Neural cell (in vitro differentiated cells): ENCODE data around the gene WBP4. TPM values are rescaled to one million over a fixed set of nuclear protein-coding genes. Genes with fewer than 3 reads are reported as not detected.

Experiments used
- H2AFZ ChIP-seq: fragments of 200-600, 300-800 bp; sonication (generic), shearing (Covaris generic); 2 replicates; pipeline ENCODE4 v1.6.0; 2014; ENCODE audit warnings: low read depth, mild to moderate bottlenecking, antibody characterized with exemption, low read length, moderate library complexity
- H3F3A ChIP-seq: fragments of 200-600 bp; shearing (Covaris generic); 2 replicates; pipeline ENCODE4 v1.6.1; 2016; ENCODE audit warnings: mild to moderate bottlenecking, moderate library complexity, mixed read lengths, antibody characterized with exemption, low read length; ENCODE audit not compliant: insufficient read depth, poor library complexity, severe bottlenecking
- H3K27ac ChIP-seq: fragments of 200-600, 300-800 bp; sonication (generic), shearing (Covaris generic); 2 replicates; pipeline ENCODE4 v1.5.1; 2014; ENCODE audit warnings: mild to moderate bottlenecking, low read length, moderate library complexity
- H3K27me3 ChIP-seq: fragments of 300-800, 200-600 bp; sonication (generic), shearing (Covaris generic); 2 replicates; pipeline ENCODE4 v1.6.0; 2014; ENCODE audit warnings: mild to moderate bottlenecking, low read depth, low read length, moderate library complexity; ENCODE audit not compliant: insufficient read depth
- H3K36me3 ChIP-seq: fragments of 300-800, 200-600 bp; sonication (generic), shearing (Covaris generic); 2 replicates; pipeline ENCODE4 v1.5.1; 2014; ENCODE audit warnings: mild to moderate bottlenecking, antibody characterized with exemption, low read length, moderate library complexity; ENCODE audit not compliant: insufficient read depth
- H3K4me2 ChIP-seq: fragments of 300-800, 200-600 bp; sonication (generic), shearing (Covaris generic); 2 replicates; pipeline ENCODE4 v1.6.0; 2014; ENCODE audit warnings: mild to moderate bottlenecking, low read length
- H3K4me3 ChIP-seq: fragments of 300-800, 200-600 bp; sonication (generic), shearing (Covaris generic); 2 replicates; pipeline ENCODE4 v1.5.1; 2014; ENCODE audit warnings: mild to moderate bottlenecking, low read length, moderate library complexity
- H3K79me2 ChIP-seq: fragments of 200-600 bp; shearing (Covaris generic); replicated peaks from 2 replicates; pipeline ENCODE4 v1.6.0; 2014; ENCODE audit warnings: mild to moderate bottlenecking, low read length, moderate library complexity; ENCODE audit not compliant: insufficient read depth
- H3K9ac ChIP-seq: fragments of 300-800, 200-600 bp; sonication (generic), shearing (Covaris generic); 2 replicates; pipeline ENCODE4 v1.6.1; 2016; ENCODE audit warnings: mild to moderate bottlenecking, low read length, mixed read lengths
- H3K9me2 ChIP-seq: fragments of 200-600 bp; shearing (Covaris generic); 2 replicates; pipeline ENCODE4 v1.6.1; 2016; ENCODE audit warnings: mild to moderate bottlenecking, low read length, mixed read lengths; ENCODE audit not compliant: insufficient read depth
- H3K9me3 ChIP-seq: fragments of 200-600, 300-800 bp; sonication (generic), shearing (Covaris generic); 2 replicates; pipeline ENCODE4 v1.6.1; 2016; ENCODE audit warnings: mild to moderate bottlenecking, mixed run types, low read length, moderate library complexity, mixed read lengths
- H4K20me1 ChIP-seq: fragments of 200-600 bp; shearing (Covaris generic); 2 replicates; pipeline ENCODE4 v1.6.1; 2016; ENCODE audit warnings: mild to moderate bottlenecking, mixed run types; ENCODE audit not compliant: insufficient read depth
- CTCF ChIP-seq: fragments of 450-650 bp; IDR thresholded peaks from 2 replicates; pipeline ENCODE4 v1.5.1; 2014; ENCODE audit warnings: antibody characterized with exemption, mild to moderate bottlenecking, moderate library complexity; ENCODE audit not compliant: poor library complexity, severe bottlenecking
- EP300 ChIP-seq: fragments of 450-650 bp; conservative IDR thresholded peaks from 2 replicates; pipeline ENCODE4 v1.6.1; 2014; ENCODE audit warnings: antibody characterized with exemption, mild to moderate bottlenecking, moderate library complexity; ENCODE audit not compliant: poor library complexity, severe bottlenecking
- EZH2 ChIP-seq: fragments of 200-600, 300-800 bp; shearing (Covaris generic), sonication (generic); IDR thresholded peaks from 2 replicates; pipeline ENCODE4 v1.6.1; 2014; ENCODE audit warnings: antibody characterized with exemption, low read length, borderline replicate concordance, mild to moderate bottlenecking; ENCODE audit not compliant: insufficient read depth, poor library complexity, severe bottlenecking
- MXI1 ChIP-seq: fragments of 450-650 bp; conservative IDR thresholded peaks from 2 replicates; pipeline ENCODE4 v1.6.1; 2014; ENCODE audit warnings: antibody characterized with exemption, mild to moderate bottlenecking; ENCODE audit not compliant: poor library complexity, severe bottlenecking
- POLR2AphosphoS5 ChIP-seq: IDR thresholded peaks from 2 replicates; pipeline ENCODE4 v1.6.1; 2012
- RAD21 ChIP-seq: fragments of 450-650 bp; conservative IDR thresholded peaks from 2 replicates; pipeline ENCODE4 v1.6.1; 2014; ENCODE audit warnings: antibody characterized with exemption, mild to moderate bottlenecking, moderate library complexity
- SMC3 ChIP-seq: fragments of 450-650 bp; conservative IDR thresholded peaks from 2 replicates; pipeline ENCODE4 v1.6.1; 2014; ENCODE audit warnings: antibody characterized with exemption, mild to moderate bottlenecking, moderate library complexity; ENCODE audit not compliant: poor library complexity
- TAF1 ChIP-seq: IDR thresholded peaks from 2 replicates; pipeline ENCODE4 v1.6.1; 2012; ENCODE audit warnings: low read depth
- polyA plus RNA-seq: library from polyadenylated mRNA; depleted of rRNA; stranded (reverse); fragments of >200 nt; gene quantifications from 2 replicates; pipeline ENCODE4 v1.2.3, GENCODE V29; 2014
- TF ChIP-seq, protein P1 (sequence below): IDR thresholded peaks from 2 replicates; pipeline ENCODE4 v1.6.1; 2012; ENCODE audit warnings: borderline replicate concordance

The WBP4 gene
- polyA plus RNA-seq, 1 donor from 2014 or later: 19.0 TPM

DNA sequence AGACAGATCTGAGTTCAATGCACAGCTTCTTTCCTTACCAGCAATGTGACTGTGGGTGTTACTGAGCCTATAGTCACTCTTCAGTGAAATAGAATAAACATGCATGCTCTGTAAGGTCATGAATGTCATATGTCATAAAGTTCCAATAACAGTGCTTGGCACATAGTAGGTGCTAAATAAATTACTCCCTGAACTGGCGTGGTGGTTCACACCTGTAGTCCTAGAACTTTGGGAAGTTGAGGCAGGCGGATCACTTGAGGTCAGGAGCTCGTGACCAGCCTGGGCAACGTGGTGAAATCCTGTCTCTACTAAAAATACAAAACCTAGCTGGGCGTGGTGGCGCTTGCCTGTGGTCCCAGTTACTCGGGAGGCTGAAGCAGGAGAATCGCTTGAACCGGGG, 13.2 kb downstream of the WBP4 start:
- no peak overlapping the region for H3K27ac ChIP-seq
- no peak overlapping the region for H3K9ac ChIP-seq
- no peak overlapping the region for H3K4me3 ChIP-seq
- H3K79me2 ChIP-seq: no peaks in the 10 kb centered on the region
- no peaks in the 10 kb centered on the region for H4K20me1 ChIP-seq
- H3K4me2 ChIP-seq: no peak overlapping the region
- no peaks in the 10 kb centered on the region for H3K36me3 ChIP-seq
- no peak overlapping the region for H2AFZ ChIP-seq
- no peaks in the 10 kb centered on the region for H3K27me3 ChIP-seq
- H3F3A ChIP-seq: no peaks in the 10 kb centered on the region
- H3K9me2 ChIP-seq: no peaks in the 10 kb centered on the region
- TF ChIP-seq CTCF: no peak
- no peak for TF ChIP-seq EZH2
- no peak for TF ChIP-seq SMC3
- TF ChIP-seq, protein P1, sequence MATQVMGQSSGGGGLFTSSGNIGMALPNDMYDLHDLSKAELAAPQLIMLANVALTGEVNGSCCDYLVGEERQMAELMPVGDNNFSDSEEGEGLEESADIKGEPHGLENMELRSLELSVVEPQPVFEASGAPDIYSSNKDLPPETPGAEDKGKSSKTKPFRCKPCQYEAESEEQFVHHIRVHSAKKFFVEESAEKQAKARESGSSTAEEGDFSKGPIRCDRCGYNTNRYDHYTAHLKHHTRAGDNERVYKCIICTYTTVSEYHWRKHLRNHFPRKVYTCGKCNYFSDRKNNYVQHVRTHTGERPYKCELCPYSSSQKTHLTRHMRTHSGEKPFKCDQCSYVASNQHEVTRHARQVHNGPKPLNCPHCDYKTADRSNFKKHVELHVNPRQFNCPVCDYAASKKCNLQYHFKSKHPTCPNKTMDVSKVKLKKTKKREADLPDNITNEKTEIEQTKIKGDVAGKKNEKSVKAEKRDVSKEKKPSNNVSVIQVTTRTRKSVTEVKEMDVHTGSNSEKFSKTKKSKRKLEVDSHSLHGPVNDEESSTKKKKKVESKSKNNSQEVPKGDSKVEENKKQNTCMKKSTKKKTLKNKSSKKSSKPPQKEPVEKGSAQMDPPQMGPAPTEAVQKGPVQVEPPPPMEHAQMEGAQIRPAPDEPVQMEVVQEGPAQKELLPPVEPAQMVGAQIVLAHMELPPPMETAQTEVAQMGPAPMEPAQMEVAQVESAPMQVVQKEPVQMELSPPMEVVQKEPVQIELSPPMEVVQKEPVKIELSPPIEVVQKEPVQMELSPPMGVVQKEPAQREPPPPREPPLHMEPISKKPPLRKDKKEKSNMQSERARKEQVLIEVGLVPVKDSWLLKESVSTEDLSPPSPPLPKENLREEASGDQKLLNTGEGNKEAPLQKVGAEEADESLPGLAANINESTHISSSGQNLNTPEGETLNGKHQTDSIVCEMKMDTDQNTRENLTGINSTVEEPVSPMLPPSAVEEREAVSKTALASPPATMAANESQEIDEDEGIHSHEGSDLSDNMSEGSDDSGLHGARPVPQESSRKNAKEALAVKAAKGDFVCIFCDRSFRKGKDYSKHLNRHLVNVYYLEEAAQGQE: no peak
- TF ChIP-seq TAF1: no peak
- TF ChIP-seq MXI1: no peak
- TF ChIP-seq EP300: no peak
- no peak for TF ChIP-seq POLR2AphosphoS5
- TF ChIP-seq RAD21: no peak
- no peaks in the 10 kb centered on the region for H3K9me3 ChIP-seq

GRCh38 chr13:41075034-41075433, 13.7 kb downstream of the WBP4 start:
- no peak overlapping the region for H3K9ac ChIP-seq
- H3K27ac ChIP-seq: no peak overlapping the region
- H3K9me3 ChIP-seq: no peaks in the 10 kb centered on the region
- no peaks in the 10 kb centered on the region for H3K9me2 ChIP-seq
- no peak overlapping the region for H2AFZ ChIP-seq
- TF ChIP-seq SMC3 (peak; percentile 51), RAD21 (peak; percentile 61), CTCF (peak; percentile 62)
- TF ChIP-seq, protein P1: no peak
- no peaks in the 10 kb centered on the region for H3K27me3 ChIP-seq
- H3K36me3 ChIP-seq: no peaks in the 10 kb centered on the region
- no peaks in the 10 kb centered on the region for H4K20me1 ChIP-seq
- H3K4me3 ChIP-seq: no peak overlapping the region
- no peak overlapping the region for H3K4me2 ChIP-seq
- no peaks in the 10 kb centered on the region for H3K79me2 ChIP-seq
- no peaks in the 10 kb centered on the region for H3F3A ChIP-seq
